CD4-positive, alpha-beta T cell treated with Interleukin-12 subunit alpha and Interleukin-12 subunit beta, for 1 hour (primary cell): ENCODE measurements around the gene ELP1.
A peak's percentile ranks its signal among the peaks of the same experiment; 100 is the strongest.
"Not testable (repeated sequence)": the region's sequence is repeated elsewhere in the genome, so short reads cannot be mapped to it uniquely, and the experiment has no call there.

Experiments used
- DNase-seq: peaks from one replicate; pipeline ENCODE4 v3.0.0-alpha.2; 2020

The ELP1 gene

GRCh38 chr9:108933718-108934322 lies at the start of gene ELP1:
ELP1 (minus strand) TSS chr9:108934124; CDS start chr9:108931146, 2,978 bp downstream.
- DNase-seq = peak; percentile 93

DNA sequence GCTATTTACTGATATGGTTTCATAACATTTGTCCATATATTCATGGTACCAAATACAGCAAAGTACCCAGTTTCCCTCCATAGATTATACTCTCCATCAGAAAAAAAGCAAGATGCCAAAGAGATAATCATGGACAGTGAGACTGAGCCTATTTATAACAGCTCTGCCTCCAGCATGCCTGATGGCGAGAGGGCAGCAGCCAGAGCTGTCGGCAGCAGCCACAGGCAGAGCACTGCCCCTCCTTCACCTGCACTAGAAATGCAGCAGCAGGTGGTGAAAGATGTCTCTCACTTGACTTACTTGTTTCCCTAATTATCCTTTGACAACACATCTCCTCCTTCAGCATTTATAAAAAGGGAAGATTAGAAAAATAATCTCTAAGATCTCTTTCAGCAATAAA lies 47.0 kb upstream of the ELP1 start:
- no peak for DNase-seq

DNA sequence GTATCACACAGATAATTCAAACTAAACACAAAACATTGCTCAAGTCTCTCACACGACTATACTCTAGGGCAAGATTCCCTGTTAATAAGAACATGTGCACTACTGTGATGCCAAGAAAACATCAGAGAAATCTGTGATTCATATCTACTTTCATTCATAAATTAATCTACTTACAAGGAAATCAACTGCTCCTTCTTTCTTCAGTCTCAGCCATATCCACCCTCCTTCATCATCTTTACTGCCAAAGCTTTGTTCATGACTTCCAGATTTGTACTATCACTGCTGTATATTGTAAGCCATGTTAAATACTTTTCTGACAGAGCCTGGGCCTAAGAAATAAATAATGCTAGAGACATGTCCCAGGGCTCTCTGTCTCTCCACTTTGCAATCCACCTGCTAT lies 44.3 kb upstream of the ELP1 start:
- no peak for DNase-seq

DNA sequence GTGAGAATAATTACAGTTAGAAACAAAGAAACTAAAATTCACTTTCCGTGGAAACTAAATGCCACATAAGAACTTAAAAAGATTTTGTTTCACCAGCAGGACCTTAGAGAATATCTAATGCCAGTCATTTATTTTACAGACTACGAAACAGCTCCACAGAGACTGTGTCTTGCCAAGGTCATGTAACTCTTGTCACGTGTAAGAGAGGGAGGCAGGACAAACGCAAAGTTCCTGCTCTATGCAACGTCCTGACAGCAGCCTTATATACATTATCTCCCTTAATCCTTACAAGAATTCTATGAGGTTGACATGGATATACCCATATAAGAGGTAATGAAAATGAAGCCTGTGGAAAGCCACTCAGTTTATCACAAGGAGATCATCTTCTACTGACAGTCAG lies 40.0 kb upstream of the ELP1 start:
- no peak for DNase-seq

GRCh38 chr9:108972626-108973209 lies 38.8 kb upstream of the ELP1 start:
- DNase-seq = no peak

GRCh38 chr9:108972186-108972585 lies 38.3 kb upstream of the ELP1 start:
- no peak for DNase-seq

- not testable (repeated sequence) for DNase-seq
Measured at GRCh38 chr9:108971392-108971791, 37.5 kb upstream of the ELP1 start.

DNA sequence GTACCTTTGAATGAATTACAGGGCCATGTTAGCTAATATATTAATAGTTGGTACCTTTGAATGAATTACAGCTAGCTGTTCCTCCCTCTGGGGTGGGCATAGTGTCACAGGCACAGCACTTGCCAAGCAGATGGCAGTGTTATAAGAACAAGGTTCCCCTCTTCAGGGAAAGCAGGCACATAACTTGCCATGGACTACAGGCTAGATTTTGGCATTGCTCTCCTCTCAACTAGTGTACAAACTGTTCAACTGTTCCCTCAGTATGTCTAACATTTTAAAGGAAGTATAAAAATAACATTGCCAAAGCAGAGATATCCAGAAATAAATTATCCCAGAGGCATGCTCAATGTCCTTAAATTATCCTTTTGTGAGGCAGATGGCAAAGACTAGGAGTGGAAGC lies 34.0 kb upstream of the ELP1 start:
- no peak for DNase-seq

- no peak for DNase-seq
Measured at GRCh38 chr9:108963459-108964143, 29.7 kb upstream of the ELP1 start.

- DNase-seq = no peak
Measured at GRCh38 chr9:108961151-108961550, 27.2 kb upstream of the ELP1 start.

GRCh38 chr9:108960331-108960730 lies 26.4 kb upstream of the ELP1 start:
- no peak for DNase-seq

- DNase-seq = no peak
Measured at GRCh38 chr9:108956631-108957026, 22.7 kb upstream of the ELP1 start.

DNA sequence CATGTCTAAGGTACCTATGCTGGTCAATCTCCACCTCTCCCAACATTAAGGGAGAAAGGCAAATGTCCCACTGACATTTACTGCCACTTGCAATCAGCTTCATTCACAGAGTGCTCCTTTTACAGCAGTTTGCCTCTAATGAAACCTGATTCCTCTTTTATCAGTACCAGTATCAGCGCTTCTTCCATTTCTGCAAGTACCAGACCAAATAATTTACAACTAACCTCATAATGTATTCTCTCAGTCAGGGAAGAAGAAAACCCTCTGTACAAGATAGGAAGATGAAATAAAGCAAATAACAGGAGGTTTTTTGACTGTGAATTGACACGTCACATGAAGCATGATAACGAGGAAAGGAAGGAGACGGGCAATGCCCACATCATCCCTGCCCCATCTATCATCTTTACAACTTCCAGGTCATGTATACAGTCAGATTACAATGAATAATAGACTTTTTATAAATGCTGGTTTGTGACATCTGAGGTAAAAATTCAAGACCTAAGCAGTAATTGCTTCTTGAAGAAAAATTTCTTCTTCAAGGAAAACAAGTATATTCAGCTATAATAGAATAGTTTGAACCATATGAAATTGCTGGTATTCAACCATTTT lies 22.2 kb upstream of the ELP1 start:
- no peak for DNase-seq

DNA sequence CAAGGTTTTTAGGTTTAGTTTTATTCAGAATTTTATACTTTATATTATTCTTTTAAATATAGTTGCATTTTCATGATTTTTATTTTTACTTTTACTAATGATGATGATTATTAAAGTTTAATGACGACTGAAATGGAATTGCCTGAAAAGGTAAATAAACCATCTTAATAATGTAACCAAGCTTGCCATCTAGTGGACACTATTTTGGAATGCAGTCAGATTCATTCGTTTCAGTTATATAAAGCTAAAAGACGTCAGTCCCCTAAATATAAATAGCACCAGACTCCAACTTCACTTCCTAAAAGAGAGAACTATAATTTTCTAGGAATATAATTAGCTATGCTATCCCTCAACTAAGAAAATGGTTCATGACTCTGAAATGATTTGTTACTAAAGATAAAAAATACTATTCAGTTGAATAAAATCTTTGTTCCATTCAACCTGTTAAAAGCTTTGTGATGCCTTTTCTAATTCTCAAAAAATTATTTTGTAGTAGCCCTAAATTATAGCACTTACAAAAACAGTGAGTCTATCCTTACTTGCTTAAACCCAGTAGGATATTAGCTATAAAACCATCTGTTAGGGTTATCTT lies 20.2 kb upstream of the ELP1 start:
- peak; percentile 49 for DNase-seq

DNA sequence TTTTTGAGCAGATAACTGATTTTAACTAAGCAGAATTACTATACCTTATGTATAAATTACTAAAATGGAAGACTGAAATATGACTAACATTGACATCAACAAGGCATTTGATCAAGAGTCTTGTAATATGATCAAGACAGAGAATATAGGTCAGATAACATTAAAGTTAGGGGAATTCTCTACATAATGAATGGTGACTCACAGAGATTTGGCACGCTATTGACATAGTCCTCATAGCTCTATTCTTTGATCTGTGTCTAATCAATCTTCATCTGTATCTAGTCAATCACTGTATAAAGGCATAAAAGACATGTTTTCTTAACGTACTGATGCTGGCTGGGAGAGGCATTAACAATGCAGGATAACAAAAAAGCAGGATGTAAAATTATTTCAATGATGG lies 17.7 kb upstream of the ELP1 start:
- no peak for DNase-seq

DNA sequence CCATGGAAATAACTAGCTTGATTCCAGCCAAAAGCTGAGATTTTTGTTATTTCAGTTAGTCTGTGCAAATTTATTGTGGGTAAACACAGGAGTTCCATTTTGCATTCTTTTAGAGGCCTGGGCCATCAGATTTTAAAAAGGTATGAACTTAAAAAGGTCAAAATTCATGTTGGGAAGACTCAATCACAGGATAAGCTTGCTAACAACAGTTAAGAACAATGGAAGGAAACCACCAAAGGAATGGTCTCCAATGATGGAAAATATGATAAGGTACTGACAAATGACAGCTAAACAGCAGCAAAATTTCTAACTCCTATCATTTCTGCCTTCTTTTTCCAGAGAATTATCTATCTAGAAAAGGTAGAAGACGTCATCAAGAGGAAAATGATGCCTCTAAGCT lies 16.2 kb upstream of the ELP1 start:
- no peak for DNase-seq

GRCh38 chr9:108939975-108940374 lies 6.1 kb upstream of the ELP1 start:
- DNase-seq = no peak

DNA sequence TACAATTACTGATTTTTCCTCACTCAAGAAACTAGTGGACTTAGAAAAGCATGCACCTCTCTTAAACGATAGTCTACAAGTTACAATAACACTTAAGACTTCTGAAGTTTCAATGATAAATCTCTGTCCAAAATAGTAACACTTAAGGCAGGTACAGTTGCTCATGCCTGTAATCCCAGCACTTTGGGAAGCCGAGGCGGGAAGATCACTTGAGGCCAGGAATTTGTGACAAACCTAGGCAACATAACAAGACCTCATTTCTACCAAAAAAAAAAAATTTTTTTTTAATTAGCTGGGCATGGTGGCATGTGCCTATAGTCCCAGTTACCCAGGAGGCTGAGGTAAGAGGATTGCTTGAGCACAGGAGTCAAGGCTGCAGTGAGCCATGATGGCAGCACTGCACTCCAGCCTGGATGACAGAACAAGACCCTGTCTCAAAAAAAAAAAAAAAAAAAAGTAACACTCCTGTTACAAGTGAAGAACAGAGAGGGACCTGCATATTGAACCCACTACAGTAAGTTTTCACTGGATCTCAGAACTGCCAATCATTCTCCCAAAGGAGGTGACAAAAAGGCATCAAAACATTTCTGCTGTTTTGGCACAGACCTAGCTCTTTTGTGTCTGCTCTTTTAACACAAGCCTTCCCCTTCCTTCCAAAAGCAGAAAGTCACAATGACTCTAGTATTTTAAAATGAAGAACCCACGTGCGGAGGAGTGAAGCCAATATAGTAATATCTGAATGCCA lies 3.8 kb upstream of the ELP1 start:
- DNase-seq = no peak

DNA sequence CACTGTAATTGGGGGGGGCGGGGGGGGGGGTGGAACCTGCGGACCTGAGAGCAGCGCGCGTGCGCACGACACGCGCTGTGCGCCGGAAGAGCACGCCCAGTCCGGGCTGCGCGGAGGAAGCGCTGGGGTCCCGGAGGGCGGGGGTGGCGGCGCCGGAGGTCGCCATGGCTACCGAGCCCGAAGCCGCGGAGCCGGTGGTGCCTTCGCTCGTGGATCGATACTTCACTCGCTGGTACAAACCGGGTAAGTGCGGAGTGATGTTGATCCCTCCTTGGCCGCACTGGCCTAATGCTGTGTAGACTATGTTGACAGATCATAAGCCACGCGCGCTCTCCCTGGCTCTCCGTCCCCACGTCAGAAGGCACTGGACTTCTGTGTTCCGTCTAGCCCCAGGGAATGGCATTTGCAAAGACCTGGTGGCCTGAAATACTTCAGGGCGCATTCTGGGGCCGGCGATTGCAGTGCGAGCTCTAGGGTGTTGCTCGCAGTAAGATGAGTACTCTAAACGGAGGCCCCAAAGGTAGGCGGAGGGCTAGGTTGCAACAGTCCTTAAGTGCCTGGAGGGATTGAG lies 484 bp upstream of the ELP1 start, which contains the start of gene ABITRAM:
Gene ABITRAM, plus strand, starts transcription at position 78 of the 571 bp plus-strand sequence. Its CDS starts 87 bp downstream, at position 165.
- peak; percentile 86 for DNase-seq

GRCh38 chr9:108933231-108933717 lies 650 bp downstream of the ELP1 start:
- DNase-seq = no peak

DNA sequence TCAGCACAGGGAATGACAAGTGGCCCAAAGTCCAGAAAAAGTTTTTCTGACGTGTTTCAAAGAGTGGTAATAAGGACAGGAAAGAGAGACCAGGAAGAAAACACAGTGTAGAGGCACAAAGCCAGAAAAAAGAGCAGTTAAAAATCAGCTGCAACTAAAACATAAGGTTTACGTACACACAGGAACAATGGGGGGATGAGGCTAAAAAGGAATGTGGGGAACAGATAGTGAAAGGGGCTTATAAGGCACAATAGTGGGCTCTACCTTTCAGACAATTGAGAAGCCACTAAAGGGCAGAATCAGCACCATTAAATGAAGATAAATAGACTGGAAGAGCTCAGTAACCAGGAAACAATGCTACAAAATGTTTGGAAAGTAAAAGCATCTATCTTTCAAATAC lies 5.5 kb downstream of the ELP1 start:
- no peak for DNase-seq

- DNase-seq = no peak
Measured at GRCh38 chr9:108924466-108924865, 9.5 kb downstream of the ELP1 start.
